OCI-LY1 (cell line): ENCODE measurements around the gene HTT.

Source experiments
- H2AFZ ChIP-seq: fragments of 200-600 bp; sonication (generic), shearing (Covaris generic); 2 replicates; pipeline ENCODE4 v1.6.0; 2014; ENCODE audit warnings: antibody characterized with exemption, mild to moderate bottlenecking, low read length
- H3F3A ChIP-seq: fragments of 200-600 bp; sonication (generic), shearing (Covaris generic); 2 replicates; pipeline ENCODE4 v1.6.0; 2014; ENCODE audit warnings: mild to moderate bottlenecking, antibody characterized with exemption, low read length, moderate library complexity; ENCODE audit not compliant: insufficient read depth
- H3K27ac ChIP-seq: fragments of 200-600 bp; sonication (generic); 2 replicates; pipeline ENCODE4 v1.5.1; 2014; ENCODE audit warnings: low read length, mixed run types, mild to moderate bottlenecking, low read depth; ENCODE audit not compliant: poor library complexity, severe bottlenecking
- H3K27me3 ChIP-seq: fragments of 200-600 bp; sonication (generic); 2 replicates; pipeline ENCODE4 v1.6.0; 2014; ENCODE audit warnings: antibody characterized with exemption, mild to moderate bottlenecking, low read length, moderate library complexity; ENCODE audit not compliant: insufficient read depth
- H3K36me3 ChIP-seq: fragments of 200-600 bp; sonication (generic); 2 replicates; pipeline ENCODE4 v1.6.1; 2014; ENCODE audit warnings: mild to moderate bottlenecking, antibody characterized with exemption, low read length, moderate library complexity, mixed read lengths; ENCODE audit not compliant: insufficient read depth
- H3K4me1 ChIP-seq: fragments of 200-600 bp; sonication (generic); 2 replicates; pipeline ENCODE4 v1.5.1; 2014; ENCODE audit warnings: mild to moderate bottlenecking, low read length, moderate library complexity; ENCODE audit not compliant: insufficient read depth, severe bottlenecking
- H3K4me2 ChIP-seq: fragments of 200-600 bp; sonication (generic), shearing (Covaris generic); 2 replicates; pipeline ENCODE4 v1.6.1; 2014; ENCODE audit warnings: low read length
- H3K4me3 ChIP-seq: fragments of 200-600 bp; sonication (generic); 2 replicates; pipeline ENCODE4 v1.5.1; 2014; ENCODE audit warnings: low read length, low read depth, mild to moderate bottlenecking, mixed read lengths; ENCODE audit not compliant: poor library complexity, severe bottlenecking
- H3K79me2 ChIP-seq: fragments of 200-600 bp; shearing (Covaris generic); 2 replicates; pipeline ENCODE4 v1.6.1; 2016; ENCODE audit warnings: mixed run types, low read length, mixed read lengths; ENCODE audit not compliant: insufficient read depth
- H3K9ac ChIP-seq: fragments of 200-600 bp; sonication (generic), shearing (Covaris generic); 2 replicates; pipeline ENCODE4 v1.6.1; 2014; ENCODE audit warnings: mild to moderate bottlenecking, low read length, mixed read lengths
- H3K9me2 ChIP-seq: fragments of 200-600 bp; sonication (generic), shearing (Covaris generic); 2 replicates; pipeline ENCODE4 v1.6.1; 2014; ENCODE audit warnings: low read depth, mild to moderate bottlenecking, low read length, mixed read lengths
- H3K9me3 ChIP-seq: fragments of 200-600 bp; shearing (Covaris generic); 2 replicates; pipeline ENCODE4 v1.6.1; 2014; ENCODE audit warnings: low read length, mixed read lengths
- H4K20me1 ChIP-seq: fragments of 200-600 bp; sonication (generic), shearing (Covaris generic); 2 replicates; pipeline ENCODE4 v1.6.0; 2016; ENCODE audit warnings: mild to moderate bottlenecking, low read length; ENCODE audit not compliant: insufficient read depth
- EZH2 ChIP-seq: fragments of 200-600 bp; sonication (generic), shearing (Covaris generic); IDR thresholded peaks from 2 replicates; pipeline ENCODE4 v1.8.0; 2017; ENCODE audit warnings: borderline replicate concordance, mixed run types, mild to moderate bottlenecking, antibody characterized with exemption, low read length, moderate library complexity, mixed read lengths
- TF ChIP-seq, protein P1 (sequence below): fragments of 200-600 bp; sonication (generic), shearing (Covaris generic); IDR thresholded peaks from 2 replicates; pipeline ENCODE4 v1.5.1; 2017; ENCODE audit warnings: mild to moderate bottlenecking, antibody characterized with exemption, low read length, moderate library complexity, mixed read lengths

The HTT gene

DNA sequence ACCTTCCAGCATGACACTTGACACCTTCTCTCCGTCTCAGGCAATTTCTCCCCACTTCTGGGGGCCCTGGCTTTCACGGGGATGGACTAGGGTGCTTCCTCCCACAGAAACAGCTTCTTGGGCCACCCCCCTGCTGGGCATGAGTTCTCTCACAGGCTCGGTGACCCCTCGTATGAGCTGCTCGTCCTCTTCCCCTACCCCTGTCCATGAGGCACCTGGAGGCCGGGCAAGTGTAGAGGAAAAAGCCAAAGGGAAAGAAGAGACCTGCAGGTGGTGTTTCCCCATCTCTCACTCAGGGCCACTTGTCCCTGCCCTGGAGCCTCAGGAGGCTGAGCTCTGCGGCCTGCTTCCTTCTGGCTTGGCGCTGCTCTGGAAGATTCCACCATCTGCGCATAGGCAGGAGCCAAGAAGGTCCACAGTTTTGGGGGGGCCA, 216.4 kb downstream of the HTT start:
- peaks cover 5% of the 10 kb centered on the region for H3K4me1 ChIP-seq

DNA sequence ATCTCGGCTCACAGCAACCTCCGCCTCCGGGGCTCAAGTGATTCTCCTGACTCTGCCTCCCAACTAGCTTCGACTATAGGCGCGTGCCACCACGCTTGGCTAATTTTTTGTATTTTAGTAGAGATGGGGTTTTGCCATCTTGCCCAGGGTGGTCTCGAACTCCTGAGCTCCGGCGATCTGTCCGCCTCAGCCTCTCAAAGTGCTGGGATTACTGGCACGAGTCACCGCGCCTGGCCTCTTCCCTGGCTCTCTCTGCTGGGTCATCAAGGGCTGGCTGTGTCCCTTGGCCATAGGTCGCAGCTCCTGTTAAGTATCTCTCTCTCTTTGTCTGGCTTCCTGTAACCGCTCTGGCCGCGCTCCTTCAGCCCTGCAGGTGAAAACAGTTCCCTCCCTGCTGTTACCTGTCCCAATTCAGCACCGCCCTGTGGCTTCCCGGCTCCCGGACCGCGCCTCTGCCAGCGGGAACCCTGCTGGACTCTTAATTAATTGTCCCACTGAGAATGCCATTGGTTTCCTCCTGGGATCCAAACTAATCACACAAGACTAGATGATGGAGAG, 217.0 kb downstream of the HTT start:
- Histone ChIP-seq H2AFZ (no peak overlapping the region), H3K4me1 (peaks cover 5% of the 10 kb centered on the region), H3K4me2 (peak overlapping the region; percentile 64; the same call in 1 of the 2 replicates), H3K36me3 (no peaks in the 10 kb centered on the region), H3K27ac (no peak overlapping the region), H3K27me3 (no peaks in the 10 kb centered on the region), H3K4me3 (no peak overlapping the region), H3K9ac (no peak overlapping the region), H3F3A (no peaks in the 10 kb centered on the region), H4K20me1 (no peaks in the 10 kb centered on the region), H3K9me3 (no peaks in the 10 kb centered on the region), H3K79me2 (no peaks in the 10 kb centered on the region), H3K9me2 (no peaks in the 10 kb centered on the region)
- no peak for TF ChIP-seq EZH2
- TF ChIP-seq, protein P1, sequence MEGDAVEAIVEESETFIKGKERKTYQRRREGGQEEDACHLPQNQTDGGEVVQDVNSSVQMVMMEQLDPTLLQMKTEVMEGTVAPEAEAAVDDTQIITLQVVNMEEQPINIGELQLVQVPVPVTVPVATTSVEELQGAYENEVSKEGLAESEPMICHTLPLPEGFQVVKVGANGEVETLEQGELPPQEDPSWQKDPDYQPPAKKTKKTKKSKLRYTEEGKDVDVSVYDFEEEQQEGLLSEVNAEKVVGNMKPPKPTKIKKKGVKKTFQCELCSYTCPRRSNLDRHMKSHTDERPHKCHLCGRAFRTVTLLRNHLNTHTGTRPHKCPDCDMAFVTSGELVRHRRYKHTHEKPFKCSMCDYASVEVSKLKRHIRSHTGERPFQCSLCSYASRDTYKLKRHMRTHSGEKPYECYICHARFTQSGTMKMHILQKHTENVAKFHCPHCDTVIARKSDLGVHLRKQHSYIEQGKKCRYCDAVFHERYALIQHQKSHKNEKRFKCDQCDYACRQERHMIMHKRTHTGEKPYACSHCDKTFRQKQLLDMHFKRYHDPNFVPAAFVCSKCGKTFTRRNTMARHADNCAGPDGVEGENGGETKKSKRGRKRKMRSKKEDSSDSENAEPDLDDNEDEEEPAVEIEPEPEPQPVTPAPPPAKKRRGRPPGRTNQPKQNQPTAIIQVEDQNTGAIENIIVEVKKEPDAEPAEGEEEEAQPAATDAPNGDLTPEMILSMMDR: no peak

More for the DNA sequence above, 216.4 kb downstream of the HTT start:
- H3F3A ChIP-seq: no peaks in the 10 kb centered on the region
- no peaks in the 10 kb centered on the region for H3K9me3 ChIP-seq
- no peaks in the 10 kb centered on the region for H4K20me1 ChIP-seq
- H3K9me2 ChIP-seq: no peaks in the 10 kb centered on the region
- no peaks in the 10 kb centered on the region for H3K27me3 ChIP-seq
- H3K4me3 ChIP-seq: no peak overlapping the region
- H3K27ac ChIP-seq: no peak overlapping the region
- no peaks in the 10 kb centered on the region for H3K36me3 ChIP-seq
- no peak for TF ChIP-seq EZH2
- TF ChIP-seq, protein P1: no peak
- H3K79me2 ChIP-seq: no peaks in the 10 kb centered on the region
- no peak overlapping the region for H3K9ac ChIP-seq
- H3K4me2 ChIP-seq: no peak overlapping the region
- H2AFZ ChIP-seq: no peak overlapping the region

DNA sequence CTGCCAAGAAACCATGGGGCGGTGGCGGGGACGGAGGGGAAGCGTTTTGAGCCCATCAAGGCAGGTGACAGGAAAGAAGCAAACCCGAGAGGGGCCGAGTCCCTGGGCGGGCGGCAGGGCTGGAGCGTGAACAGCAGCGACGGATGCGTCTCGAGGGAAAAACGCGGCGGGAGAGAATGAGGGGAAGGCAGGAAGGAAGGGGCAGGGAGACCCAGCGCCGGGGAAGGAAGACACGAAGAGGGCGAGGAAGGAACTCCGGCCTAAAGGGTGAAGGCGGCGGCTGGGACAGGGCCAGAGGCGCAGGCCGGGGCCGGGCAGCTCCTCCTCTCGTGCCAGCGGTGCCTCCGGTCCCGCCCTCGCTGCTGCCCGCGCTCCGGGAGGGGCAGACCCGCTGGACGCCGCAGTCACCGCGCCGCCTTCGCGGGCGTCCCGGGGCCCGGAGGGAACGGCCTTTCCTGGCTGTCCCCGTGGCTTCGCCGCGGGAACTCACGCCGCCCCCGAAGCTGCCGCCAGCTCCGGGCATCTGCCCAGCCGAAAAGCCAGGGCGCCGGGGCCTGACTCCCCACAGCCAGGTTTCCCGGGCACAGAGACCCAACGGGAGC, 217.6 kb downstream of the HTT start:
- Histone ChIP-seq H4K20me1 (no peaks in the 10 kb centered on the region), H3K9ac (no peak overlapping the region; the same call in 1 of the 2 replicates), H3K4me2 (peak overlapping the region; percentile 64), H3K4me1 (peaks cover 5% of the 10 kb centered on the region), H3K79me2 (no peaks in the 10 kb centered on the region), H3K27me3 (no peaks in the 10 kb centered on the region), H3K27ac (no peak overlapping the region), H3K9me3 (no peaks in the 10 kb centered on the region), H2AFZ (no peak overlapping the region), H3K9me2 (no peaks in the 10 kb centered on the region), H3K36me3 (no peaks in the 10 kb centered on the region), H3F3A (no peaks in the 10 kb centered on the region), H3K4me3 (peak overlapping the region; percentile 57)
- TF ChIP-seq, protein P1: no peak
- no peak for TF ChIP-seq EZH2
